H1 (cell line): ENCODE measurements around the gene MYO1D.

Experiments used
- CREB1 ChIP-seq: IDR thresholded peaks from 2 replicates; pipeline ENCODE4 v1.6.1; 2012; ENCODE audit warnings: inconsistent platforms
- EZH2 ChIP-seq: fragments of 200-600 bp; sonication (generic); IDR thresholded peaks from 2 replicates; pipeline ENCODE4 v1.7.1; 2012; ENCODE audit warnings: low read depth, mild to moderate bottlenecking, moderate library complexity, low read length, inconsistent platforms; ENCODE audit not compliant: severe bottlenecking
- POLR2AphosphoS5 ChIP-seq: IDR thresholded peaks from 2 replicates; pipeline ENCODE4 v1.6.1; 2011; ENCODE audit warnings: low read depth, low read length
- TBP ChIP-seq: IDR thresholded peaks from 2 replicates; pipeline ENCODE4 v1.6.1; 2011; ENCODE audit warnings: low read depth, low read length, improper control_type of control experiment
- TF ChIP-seq, protein P1 (sequence below), 3 experiments: IDR thresholded peaks; 1 replicate in 2 of 3; 2 replicates in 1 of 3; pipeline versions ENCODE4 v1.5.1 to v1.6.1; 2011; ENCODE audit warnings: low read length in 3 of 3, mild to moderate bottlenecking in 3 of 3, inconsistent platforms in 2 of 3, low read depth in 1 of 3, moderate library complexity in 1 of 3; ENCODE audit not compliant: insufficient read depth in 1 of 3; ENCODE audit errors: control extremely low read depth in 1 of 3

DNA sequence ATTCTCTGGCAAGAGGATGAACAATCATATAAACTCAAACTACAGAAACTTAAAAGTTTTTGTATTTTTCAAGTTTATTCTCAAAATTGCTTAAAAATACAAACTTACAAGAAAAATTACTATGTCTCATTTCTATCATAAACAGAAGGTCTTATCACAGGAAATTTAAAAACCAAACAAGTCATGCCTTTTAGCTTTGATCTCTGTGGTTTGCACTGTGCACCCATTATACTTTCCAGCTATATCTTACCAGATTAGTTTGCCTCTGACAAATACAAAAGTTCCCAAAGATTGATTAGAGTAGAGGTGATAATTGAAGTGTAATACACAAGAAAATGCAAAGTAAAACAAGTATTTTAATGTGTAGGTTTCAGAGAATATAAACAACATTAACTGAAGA is 117.4 kb downstream of the MYO1D start:
- TF ChIP-seq, protein P1, sequence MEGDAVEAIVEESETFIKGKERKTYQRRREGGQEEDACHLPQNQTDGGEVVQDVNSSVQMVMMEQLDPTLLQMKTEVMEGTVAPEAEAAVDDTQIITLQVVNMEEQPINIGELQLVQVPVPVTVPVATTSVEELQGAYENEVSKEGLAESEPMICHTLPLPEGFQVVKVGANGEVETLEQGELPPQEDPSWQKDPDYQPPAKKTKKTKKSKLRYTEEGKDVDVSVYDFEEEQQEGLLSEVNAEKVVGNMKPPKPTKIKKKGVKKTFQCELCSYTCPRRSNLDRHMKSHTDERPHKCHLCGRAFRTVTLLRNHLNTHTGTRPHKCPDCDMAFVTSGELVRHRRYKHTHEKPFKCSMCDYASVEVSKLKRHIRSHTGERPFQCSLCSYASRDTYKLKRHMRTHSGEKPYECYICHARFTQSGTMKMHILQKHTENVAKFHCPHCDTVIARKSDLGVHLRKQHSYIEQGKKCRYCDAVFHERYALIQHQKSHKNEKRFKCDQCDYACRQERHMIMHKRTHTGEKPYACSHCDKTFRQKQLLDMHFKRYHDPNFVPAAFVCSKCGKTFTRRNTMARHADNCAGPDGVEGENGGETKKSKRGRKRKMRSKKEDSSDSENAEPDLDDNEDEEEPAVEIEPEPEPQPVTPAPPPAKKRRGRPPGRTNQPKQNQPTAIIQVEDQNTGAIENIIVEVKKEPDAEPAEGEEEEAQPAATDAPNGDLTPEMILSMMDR (IDR thresholded peaks at IDR 0.05; ENCODE audit: control extremely low read depth in 1 of 3, insufficient read depth in 1 of 3, low read depth in 1 of 3, low read length in 3 of 3) = no peak
- TF ChIP-seq CREB1 = no peak
- TF ChIP-seq EZH2 = no peak
- TF ChIP-seq TBP = no peak
- no peak for TF ChIP-seq POLR2AphosphoS5
